LNCaP clone FGC (cell line): ENCODE results near the gene FXYD6.

Source experiments
- DNase-seq: peaks from one replicate; pipeline ENCODE4 v3.0.0-alpha.2; 2011; ENCODE audit warnings: low read depth
- H3K4me3 ChIP-seq: 2 replicates; pipeline ENCODE4 v1.5.1; 2011; ENCODE audit warnings: mild to moderate bottlenecking, low read depth, low read length, control low read depth
- TF ChIP-seq, protein P1 (sequence below): IDR thresholded peaks from 2 replicates; pipeline ENCODE4 v1.5.1; 2012; ENCODE audit warnings: mild to moderate bottlenecking; ENCODE audit not compliant: control insufficient read depth, insufficient read depth; ENCODE audit errors: extremely low read depth

FXYD6 gene

DNA sequence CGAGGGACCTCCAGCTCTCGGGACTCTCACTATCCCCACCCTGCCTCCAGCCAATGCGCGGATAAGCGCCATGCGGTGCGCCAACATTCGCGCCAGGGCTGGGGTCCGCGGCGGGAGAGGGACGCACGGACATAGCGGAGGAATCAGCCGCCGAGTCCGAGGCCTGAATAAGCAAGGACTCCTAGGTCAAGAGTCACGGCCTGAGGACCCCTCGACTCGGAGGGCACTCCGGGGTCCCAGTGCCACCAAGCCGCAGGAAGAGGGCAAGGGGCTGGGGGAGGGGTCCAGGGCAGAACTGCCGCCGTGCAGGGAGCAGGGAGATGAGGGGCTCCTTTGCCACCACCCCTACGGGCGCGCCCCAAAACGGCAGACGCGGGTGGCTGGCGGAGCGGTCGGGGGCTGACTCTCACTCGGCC is 80.0 kb downstream of the FXYD6 start:
- TF ChIP-seq, protein P1, sequence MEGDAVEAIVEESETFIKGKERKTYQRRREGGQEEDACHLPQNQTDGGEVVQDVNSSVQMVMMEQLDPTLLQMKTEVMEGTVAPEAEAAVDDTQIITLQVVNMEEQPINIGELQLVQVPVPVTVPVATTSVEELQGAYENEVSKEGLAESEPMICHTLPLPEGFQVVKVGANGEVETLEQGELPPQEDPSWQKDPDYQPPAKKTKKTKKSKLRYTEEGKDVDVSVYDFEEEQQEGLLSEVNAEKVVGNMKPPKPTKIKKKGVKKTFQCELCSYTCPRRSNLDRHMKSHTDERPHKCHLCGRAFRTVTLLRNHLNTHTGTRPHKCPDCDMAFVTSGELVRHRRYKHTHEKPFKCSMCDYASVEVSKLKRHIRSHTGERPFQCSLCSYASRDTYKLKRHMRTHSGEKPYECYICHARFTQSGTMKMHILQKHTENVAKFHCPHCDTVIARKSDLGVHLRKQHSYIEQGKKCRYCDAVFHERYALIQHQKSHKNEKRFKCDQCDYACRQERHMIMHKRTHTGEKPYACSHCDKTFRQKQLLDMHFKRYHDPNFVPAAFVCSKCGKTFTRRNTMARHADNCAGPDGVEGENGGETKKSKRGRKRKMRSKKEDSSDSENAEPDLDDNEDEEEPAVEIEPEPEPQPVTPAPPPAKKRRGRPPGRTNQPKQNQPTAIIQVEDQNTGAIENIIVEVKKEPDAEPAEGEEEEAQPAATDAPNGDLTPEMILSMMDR: no peak
- DNase-seq: no peak
- H3K4me3 ChIP-seq: no peak overlapping the region

DNA sequence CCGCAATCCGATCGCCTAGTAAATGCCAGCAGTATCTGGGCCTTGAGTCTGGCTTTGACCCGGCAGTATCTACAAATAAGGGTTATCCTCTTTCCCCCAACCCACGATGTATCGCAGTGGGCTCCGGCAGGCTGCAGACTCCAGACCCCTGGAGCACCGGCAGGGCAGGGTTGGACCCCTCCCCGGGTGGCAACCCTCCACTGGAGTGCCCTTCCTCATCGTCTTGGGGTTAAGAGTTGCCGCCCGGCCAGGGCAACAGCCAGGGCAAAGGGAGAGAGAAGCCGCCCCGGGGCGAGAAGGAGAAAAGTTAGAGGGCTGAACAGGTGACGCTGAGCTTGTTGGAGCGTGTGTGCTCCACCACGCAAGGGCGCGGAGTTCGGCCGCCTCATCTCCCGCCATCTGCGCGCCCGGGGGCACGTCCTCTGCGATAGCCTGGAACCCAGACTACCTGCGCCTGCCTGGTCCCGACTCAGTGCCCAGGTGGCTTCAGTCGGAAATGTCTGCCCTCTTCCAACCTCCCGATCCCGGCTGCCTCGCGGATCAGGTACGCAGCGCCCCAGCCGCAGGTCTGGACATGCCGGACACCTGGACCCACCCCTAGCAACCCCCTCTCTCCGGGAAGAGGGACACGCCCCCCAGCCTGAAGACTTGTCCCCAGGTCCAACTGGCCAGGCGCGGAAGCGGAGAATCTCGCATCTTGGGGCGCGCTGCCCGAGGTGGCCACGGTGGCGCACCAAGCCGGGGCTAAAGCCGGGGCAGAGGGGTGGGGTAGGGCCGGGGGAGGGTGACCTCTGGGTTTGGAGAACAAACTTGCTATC is 80.6 kb downstream of the FXYD6 start:
- no peak for DNase-seq
- no peak overlapping the region for H3K4me3 ChIP-seq
- TF ChIP-seq, protein P1: no peak

DNA sequence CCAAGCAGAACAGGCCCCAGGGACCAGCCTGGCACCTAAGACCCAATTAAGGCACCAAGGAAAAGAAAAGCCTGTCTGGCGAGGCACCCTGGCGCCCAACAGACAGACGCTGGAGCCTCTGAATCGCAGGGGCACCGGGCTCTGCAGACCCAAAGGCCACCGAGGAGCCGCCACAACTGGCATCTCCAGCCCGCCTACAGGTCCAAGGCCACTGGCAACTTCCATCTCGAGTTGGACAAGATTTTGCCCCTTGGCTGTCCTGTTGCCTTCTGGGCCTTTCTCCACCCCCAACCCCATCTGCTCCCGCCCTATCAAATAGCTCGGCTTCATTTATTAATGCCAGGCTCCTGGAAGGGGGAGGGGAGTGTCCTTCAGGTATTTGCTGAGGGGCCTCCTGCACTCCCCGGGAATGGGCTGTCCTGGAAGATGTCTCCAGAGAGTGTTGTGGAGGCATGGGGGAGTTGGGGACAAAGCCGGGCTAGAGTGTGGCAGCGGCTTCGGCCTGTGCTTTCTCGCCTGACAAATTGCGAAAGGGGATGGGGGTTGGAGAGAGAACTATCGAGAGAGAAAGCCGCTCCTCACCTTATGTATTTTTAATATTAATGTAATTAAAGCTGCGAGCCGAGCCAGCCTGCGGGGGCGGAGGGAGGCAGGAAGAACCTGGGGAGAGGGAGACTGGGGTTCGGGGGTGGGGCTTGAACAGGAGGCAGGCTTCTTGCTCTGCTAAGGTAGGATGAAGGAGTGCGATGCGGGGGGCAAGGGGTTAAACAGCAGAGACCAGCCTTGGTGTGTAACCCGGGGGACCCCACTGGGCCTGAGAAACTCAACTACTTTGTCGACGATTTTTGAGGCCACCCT is 81.5 kb downstream of the FXYD6 start:
- no peak overlapping the region for H3K4me3 ChIP-seq
- TF ChIP-seq, protein P1: no peak
- DNase-seq: no peak

DNA sequence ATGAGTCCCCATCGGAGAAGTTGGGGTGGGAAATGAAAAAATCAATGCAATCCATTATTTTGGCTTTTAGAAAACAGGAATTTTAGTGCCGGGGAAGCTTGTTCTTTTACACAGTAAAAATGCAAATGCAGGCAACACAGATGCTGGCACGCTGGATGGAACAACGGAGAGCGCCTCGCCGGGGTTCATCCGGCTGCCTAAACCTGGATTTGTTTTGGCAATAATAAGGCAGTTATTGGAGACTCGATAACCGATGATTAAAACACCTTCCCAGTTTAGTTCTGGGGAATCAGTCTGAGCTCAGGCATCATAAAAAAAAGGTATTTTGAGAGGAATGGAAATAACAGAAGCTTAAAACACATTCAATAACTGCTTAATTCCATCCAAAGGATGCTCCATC is 82.3 kb downstream of the FXYD6 start:
- no peak for DNase-seq
- H3K4me3 ChIP-seq: no peak overlapping the region
- TF ChIP-seq, protein P1: no peak

DNA sequence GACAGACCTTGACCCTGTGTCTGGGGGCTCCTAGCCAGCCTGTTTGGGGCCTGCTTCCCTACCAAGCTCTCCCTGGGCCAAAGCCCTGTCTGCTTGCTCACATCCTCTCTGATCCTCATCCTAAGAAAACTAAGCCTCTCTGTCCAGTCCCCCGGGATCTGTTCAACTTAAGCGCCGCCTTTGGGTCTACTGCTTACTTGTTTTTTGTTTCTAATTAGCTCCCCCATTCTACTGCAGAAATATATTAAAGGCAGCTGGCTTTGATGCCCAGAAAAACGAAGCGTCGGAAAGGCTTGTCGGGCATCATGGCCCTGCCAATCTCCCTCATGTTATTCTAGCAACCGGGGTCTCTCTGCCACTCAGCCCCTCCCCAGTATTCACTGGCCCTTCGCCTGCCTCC is 82.9 kb downstream of the FXYD6 start:
- DNase-seq: no peak
- no peak overlapping the region for H3K4me3 ChIP-seq
- TF ChIP-seq, protein P1: no peak

DNA sequence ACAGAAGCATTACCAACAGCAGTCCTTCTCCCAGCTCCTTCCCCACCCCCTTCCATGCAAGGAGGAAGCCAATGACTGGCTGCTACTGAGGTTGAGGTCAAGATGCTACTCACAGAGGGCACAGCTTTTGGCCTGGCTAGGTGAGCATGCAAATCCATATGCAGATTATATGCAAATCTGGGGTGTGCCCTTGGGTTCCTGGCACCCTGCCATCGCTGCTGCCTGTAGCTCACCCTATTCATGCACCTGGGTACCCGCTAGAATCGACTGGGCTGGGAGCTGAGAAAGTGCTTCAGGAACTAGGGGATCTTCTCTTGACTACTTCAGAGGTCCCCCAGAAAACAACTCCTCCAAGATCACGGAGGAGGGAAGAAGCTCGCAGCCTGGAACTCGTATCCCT is 83.5 kb downstream of the FXYD6 start:
- DNase-seq: no peak
- H3K4me3 ChIP-seq: no peak overlapping the region
- TF ChIP-seq, protein P1: no peak
